PC-3 (cell line): ENCODE results near the gene CYP11A1.

Experiments used
- EZH2phosphoT487 ChIP-seq: fragments of 300-600 bp; sonication (generic); IDR thresholded peaks from 2 replicates; pipeline ENCODE4 v1.6.1; 2018; ENCODE audit warnings: mild to moderate bottlenecking, antibody characterized with exemption, low read length, borderline replicate concordance
- TF ChIP-seq, protein P1 (sequence below): fragments of 300-600 bp; sonication (generic); conservative IDR thresholded peaks from 2 replicates; pipeline ENCODE4 v1.5.1; 2017; ENCODE audit warnings: antibody characterized with exemption, low read depth, mild to moderate bottlenecking, low read length

DNA sequence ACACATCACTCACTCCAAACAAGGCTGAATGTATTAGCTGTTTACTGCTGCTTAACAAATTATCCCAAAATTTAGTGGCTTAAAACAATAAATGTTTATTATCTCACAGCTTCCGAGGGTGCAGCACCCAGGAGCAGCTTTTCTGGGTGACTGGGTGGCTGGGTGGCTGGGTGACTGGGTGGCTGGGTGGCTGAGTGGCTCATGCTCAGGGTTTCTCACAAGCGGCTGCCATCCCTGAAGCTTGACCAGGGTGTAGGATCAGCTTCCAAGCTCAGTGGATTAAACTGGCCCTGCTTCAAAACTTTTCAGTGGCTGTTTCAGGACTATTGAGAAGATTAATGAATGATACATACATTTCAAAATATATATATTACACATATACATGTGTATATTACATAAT lies 2.3 kb upstream of the CYP11A1 start:
- TF ChIP-seq EZH2phosphoT487: no peak
- TF ChIP-seq, protein P1, sequence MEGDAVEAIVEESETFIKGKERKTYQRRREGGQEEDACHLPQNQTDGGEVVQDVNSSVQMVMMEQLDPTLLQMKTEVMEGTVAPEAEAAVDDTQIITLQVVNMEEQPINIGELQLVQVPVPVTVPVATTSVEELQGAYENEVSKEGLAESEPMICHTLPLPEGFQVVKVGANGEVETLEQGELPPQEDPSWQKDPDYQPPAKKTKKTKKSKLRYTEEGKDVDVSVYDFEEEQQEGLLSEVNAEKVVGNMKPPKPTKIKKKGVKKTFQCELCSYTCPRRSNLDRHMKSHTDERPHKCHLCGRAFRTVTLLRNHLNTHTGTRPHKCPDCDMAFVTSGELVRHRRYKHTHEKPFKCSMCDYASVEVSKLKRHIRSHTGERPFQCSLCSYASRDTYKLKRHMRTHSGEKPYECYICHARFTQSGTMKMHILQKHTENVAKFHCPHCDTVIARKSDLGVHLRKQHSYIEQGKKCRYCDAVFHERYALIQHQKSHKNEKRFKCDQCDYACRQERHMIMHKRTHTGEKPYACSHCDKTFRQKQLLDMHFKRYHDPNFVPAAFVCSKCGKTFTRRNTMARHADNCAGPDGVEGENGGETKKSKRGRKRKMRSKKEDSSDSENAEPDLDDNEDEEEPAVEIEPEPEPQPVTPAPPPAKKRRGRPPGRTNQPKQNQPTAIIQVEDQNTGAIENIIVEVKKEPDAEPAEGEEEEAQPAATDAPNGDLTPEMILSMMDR: no peak
